Adrenal gland (tissue), 12 donors: Measurements from ENCODE around the gene CCDC73. TPM values are rescaled to one million over a fixed set of nuclear protein-coding genes. Genes with fewer than 3 reads are reported as not detected.

Experiments
- DNase-seq, 7 donors: peaks; one replicate each; pipeline ENCODE4 v3.0.0-alpha.2; 2019 to 2020
- H3K27ac ChIP-seq, 5 donors: fragments of 200-600 bp; sonication (generic) in 4 of 5; 1 replicate in 3 of 5; 2 replicates in 2 of 5; pipeline versions ENCODE4 v1.5.1 to v1.8.0; 2016 to 2020; ENCODE audit warnings: mild to moderate bottlenecking in 1 of 5
- H3K27me3 ChIP-seq: fragments of 200-600 bp; 2 replicates; pipeline ENCODE4 v1.8.0; 2021
- H3K36me3 ChIP-seq, 2 donors: fragments of 200-600 bp; replicated peaks in 1 of 2; 1 replicate in 1 of 2; 2 replicates in 1 of 2; pipeline versions ENCODE4 v1.5.1 to v1.8.0; 2018 to 2022
- H3K4me1 ChIP-seq, 2 donors: fragments of 200-600 bp; replicated peaks in 1 of 2; 1 replicate in 1 of 2; 2 replicates in 1 of 2; pipeline versions ENCODE4 v1.5.1 to v1.8.0; 2018 to 2021
- H3K4me3 ChIP-seq, 4 donors: fragments of 200-600 bp; sonication (generic) in 3 of 4; one replicate each; pipeline ENCODE4 v1.5.1; 2016 to 2018
- H3K9me3 ChIP-seq, 3 donors: fragments of 200-600 bp; sonication (generic) in 1 of 3; replicated peaks in 1 of 3; 1 replicate in 2 of 3; 2 replicates in 1 of 3; pipeline versions ENCODE4 v1.5.1 to v1.8.0; 2016 to 2021
- POLR2A ChIP-seq, 2 donors: fragments of 450-650 bp; IDR thresholded peaks; one replicate each; pipeline ENCODE4 v1.6.1; 2017; ENCODE audit warnings: antibody characterized with exemption in 2 of 2, mild to moderate bottlenecking in 2 of 2, moderate library complexity in 1 of 2
- WGBS, 4 donors: extraction: QIAGEN DNeasy Blood & Tissue Kit in 2 of 4; methylation state at CpG; one replicate each; pipeline versions ENCODE4 v1.1.5 to v1.1.7; 2013 to 2017; 5-methylcytosine and 5-hydroxymethylcytosine counted together
- intact Hi-C, 2 donors: fragments of 100-400 bp; cut with DNase I; formaldehyde crosslinking; loops; one replicate each; pipeline versions ENCODE4 v1.14.1 to v1.15.0; 2022 to 2023
- polyA plus RNA-seq, 3 donors: library from polyadenylated mRNA; stranded (reverse); fragments of 200-250 nt in 2 of 3; fragments of 350-450 nt in 1 of 3; fragmentation: Illumina TruSeq in 1 of 3; extraction: RNeasy Lipid Tissue Mini Kit (QIAGEN cat#74804) in 1 of 3; gene quantifications; one replicate each; pipeline ENCODE4 v1.2.3, GENCODE V29; 2013 to 2014
- total RNA-seq, 9 donors: library from RNA; depleted of rRNA in 4 of 9; stranded (reverse); fragments of >200 nt in 4 of 9; fragments of 120-200 nt in 1 of 9; fragmentation: NEBNext Ultra II Directional in 1 of 9; extraction: Animal tissue kit (Norgen Biotek cat#: 25700) in 1 of 9; gene quantifications; one replicate each; pipeline versions ENCODE4 v1.1.0 to v1.2.4, GENCODE V29; 2013 to 2023
- TF ChIP-seq, protein P1 (sequence below), 6 experiments: fragments of 450-650 bp in 4 of 6; fragments of 200-600 bp in 2 of 6; sonication (generic) in 1 of 6; IDR thresholded peaks; 1 replicate in 5 of 6; 2 replicates in 1 of 6; pipeline versions ENCODE4 v1.5.1 to v1.8.0; 2016 to 2021; ENCODE audit warnings: antibody characterized with exemption in 6 of 6, mild to moderate bottlenecking in 2 of 6, moderate library complexity in 1 of 6
- donor health status: healthy with polysubstance abuse.
- donor health status: Bipolar disorder and iron deficiency.
- donor health status: DM: yes; HTN: yes; CAD: no.
- donor health status: DM: no; HTN: no; CAD: no.
- donor health status: DM: no; HTN: no; CAD: no.
- donor health status: DM: yes; HTN: yes; CAD: no.

The CCDC73 gene
- total and polyA plus RNA-seq, 12 donors: 0.07 to 1.6 (median 0.23) TPM; not detected in 4

DNA sequence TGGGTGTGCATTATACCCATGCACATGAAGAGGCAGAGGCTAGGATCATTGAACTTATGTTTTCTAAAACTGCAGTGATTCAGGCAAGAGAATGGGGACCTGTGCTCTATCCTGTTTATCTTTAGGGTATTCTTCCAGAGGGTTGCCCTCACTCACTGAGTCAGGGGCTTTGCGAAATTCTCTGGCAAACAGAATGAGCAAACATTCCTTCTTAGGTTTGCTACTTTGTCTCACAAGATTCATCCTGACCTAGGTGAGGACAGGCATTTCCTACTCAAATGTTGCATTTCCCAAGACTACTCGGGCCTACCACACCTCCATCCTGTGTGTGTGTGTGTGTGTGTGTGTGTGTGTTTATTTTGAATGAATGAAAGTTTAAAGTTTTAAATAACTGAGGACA lies 213.5 kb downstream of the CCDC73 start:
- intact Hi-C loops: no loop called here
- Histone ChIP-seq H3K4me3 (no peak overlapping the region), H3K36me3 (no peaks in the 10 kb centered on the region), H3K9me3 (no peaks in the 10 kb centered on the region), H3K4me1 (peaks cover 11 to 17% of the 10 kb centered on the region in 2 donors), H3K27ac (no peak overlapping the region), H3K27me3 (no peaks in the 10 kb centered on the region)
- DNase-seq: no peak
- WGBS, 4 donors: 62 to 80% (median 74%) methylated on average over 2 of the region's 2 CpGs
- TF ChIP-seq, protein P1, sequence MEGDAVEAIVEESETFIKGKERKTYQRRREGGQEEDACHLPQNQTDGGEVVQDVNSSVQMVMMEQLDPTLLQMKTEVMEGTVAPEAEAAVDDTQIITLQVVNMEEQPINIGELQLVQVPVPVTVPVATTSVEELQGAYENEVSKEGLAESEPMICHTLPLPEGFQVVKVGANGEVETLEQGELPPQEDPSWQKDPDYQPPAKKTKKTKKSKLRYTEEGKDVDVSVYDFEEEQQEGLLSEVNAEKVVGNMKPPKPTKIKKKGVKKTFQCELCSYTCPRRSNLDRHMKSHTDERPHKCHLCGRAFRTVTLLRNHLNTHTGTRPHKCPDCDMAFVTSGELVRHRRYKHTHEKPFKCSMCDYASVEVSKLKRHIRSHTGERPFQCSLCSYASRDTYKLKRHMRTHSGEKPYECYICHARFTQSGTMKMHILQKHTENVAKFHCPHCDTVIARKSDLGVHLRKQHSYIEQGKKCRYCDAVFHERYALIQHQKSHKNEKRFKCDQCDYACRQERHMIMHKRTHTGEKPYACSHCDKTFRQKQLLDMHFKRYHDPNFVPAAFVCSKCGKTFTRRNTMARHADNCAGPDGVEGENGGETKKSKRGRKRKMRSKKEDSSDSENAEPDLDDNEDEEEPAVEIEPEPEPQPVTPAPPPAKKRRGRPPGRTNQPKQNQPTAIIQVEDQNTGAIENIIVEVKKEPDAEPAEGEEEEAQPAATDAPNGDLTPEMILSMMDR (IDR thresholded peaks at IDR 0.05): no peak
- no peak for TF ChIP-seq POLR2A (IDR thresholded peaks at IDR 0.05)

DNA sequence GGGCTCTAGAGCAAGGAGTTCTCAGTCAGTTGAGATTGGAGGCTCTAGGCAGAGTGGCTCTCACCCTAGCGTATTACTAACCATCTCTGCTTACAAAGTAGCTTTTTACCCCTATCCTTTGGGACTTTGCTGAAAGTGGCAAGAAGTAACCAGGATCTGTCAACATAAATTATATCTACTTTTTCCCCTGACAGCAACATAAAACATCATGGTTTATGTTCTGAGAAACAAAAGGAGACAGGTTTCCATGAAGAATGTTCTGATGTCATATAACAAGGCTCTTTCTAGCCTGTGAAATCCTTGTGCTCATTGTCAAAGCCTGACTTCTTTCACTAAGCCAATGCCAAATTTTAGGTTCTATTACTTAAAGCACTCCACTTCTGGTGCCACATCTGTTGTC lies 218.0 kb downstream of the CCDC73 start:
- intact Hi-C loops: no loop called here
- 91 to 100% (median 99%) methylated on average over 1 of the region's 1 CpG for WGBS, 4 donors
- H3K4me1 ChIP-seq: no peaks in the 10 kb centered on the region
- H3K36me3 ChIP-seq: no peaks in the 10 kb centered on the region
- no peaks in the 10 kb centered on the region for H3K9me3 ChIP-seq
- TF ChIP-seq POLR2A (IDR thresholded peaks at IDR 0.05): no peak
- TF ChIP-seq, protein P1 (IDR thresholded peaks at IDR 0.05): no peak
- no peak overlapping the region for H3K27ac ChIP-seq
- DNase-seq: no peak
- H3K27me3 ChIP-seq: peaks cover 1% of the 10 kb centered on the region
- H3K4me3 ChIP-seq: no peak overlapping the region

DNA sequence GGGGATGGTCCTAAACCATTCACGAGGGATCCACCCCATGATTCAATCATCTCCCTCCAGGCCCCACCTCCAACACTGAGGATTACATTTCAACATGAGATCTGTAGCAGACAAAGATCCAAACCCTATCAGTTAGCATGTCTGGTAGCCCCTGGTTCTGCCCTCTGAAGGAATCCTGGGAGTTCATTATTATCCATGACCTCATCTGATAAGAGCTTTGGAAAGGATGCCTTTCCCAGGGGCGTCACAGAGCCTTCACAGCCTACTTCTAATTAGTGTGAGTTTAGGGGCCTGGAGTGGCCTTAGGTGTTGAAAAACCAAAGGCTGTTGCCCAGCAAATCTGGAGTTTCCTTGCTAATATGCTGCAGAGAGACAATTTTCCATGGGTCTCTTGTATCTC lies 219.4 kb downstream of the CCDC73 start:
- no peak for TF ChIP-seq POLR2A (IDR thresholded peaks at IDR 0.05)
- TF ChIP-seq, protein P1 (IDR thresholded peaks at IDR 0.05): no peak
- intact Hi-C loops: no loop called here

DNA sequence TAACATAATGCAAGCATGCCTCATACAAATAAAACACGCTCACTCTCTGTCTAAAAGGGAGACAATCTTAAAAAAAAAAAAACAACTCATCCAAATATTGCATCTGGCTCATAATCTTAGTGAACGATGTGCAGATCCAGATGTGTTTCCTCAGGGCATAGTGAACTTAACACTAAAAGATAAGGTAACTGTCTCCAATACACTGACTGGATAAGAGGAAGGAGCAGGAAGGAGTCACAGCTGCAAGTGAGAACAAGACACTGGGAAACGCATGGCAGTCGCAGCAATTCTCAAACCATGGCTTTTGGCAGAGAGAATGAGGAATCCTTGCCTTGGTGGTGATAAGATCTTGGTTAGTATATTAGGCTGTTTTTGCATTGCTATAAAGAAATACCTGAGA lies 220.0 kb downstream of the CCDC73 start:
- 69 to 81% (median 75%) methylated on average over 4 of the region's 4 CpGs for WGBS, 4 donors
- no peaks in the 10 kb centered on the region for H3K9me3 ChIP-seq
- H3K36me3 ChIP-seq: no peaks in the 10 kb centered on the region
- no peak for DNase-seq
- no peaks in the 10 kb centered on the region for H3K4me1 ChIP-seq
- intact Hi-C loops: no loop called here
- H3K27ac ChIP-seq: no peak overlapping the region
- no peak overlapping the region for H3K4me3 ChIP-seq
- TF ChIP-seq POLR2A (IDR thresholded peaks at IDR 0.05): no peak
- TF ChIP-seq, protein P1 (IDR thresholded peaks at IDR 0.05): no peak
- peaks cover 3% of the 10 kb centered on the region for H3K27me3 ChIP-seq

More for the DNA sequence above, 219.4 kb downstream of the CCDC73 start:
- DNase-seq: no peak
- no peak overlapping the region for H3K4me3 ChIP-seq
- no peaks in the 10 kb centered on the region for H3K4me1 ChIP-seq
- H3K9me3 ChIP-seq: no peaks in the 10 kb centered on the region
- WGBS, 4 donors: 53 to 65% (median 58%) methylated on average over 2 of the region's 2 CpGs
- H3K27me3 ChIP-seq: peaks cover 3% of the 10 kb centered on the region
- H3K27ac ChIP-seq: no peak overlapping the region
- no peaks in the 10 kb centered on the region for H3K36me3 ChIP-seq
